Neural progenitor cell (in vitro differentiated cells): ENCODE data around the gene TRUB1. TPM values are rescaled to one million over a fixed set of nuclear protein-coding genes. Genes with fewer than 3 reads are reported as not detected.
A peak's percentile ranks its signal among the peaks of the same experiment; 100 is the strongest.

Experiments
- DNase-seq: peaks from one replicate; pipeline ENCODE4 v3.0.0-alpha.2; 2016; ENCODE audit warnings: low spot score
- H2AFZ ChIP-seq: fragments of 200-600 bp; sonication (generic); replicated peaks from 2 replicates; pipeline ENCODE4 v1.6.1; 2016; ENCODE audit warnings: antibody characterized with exemption
- H3F3A ChIP-seq: fragments of 200-600 bp; sonication (generic); 2 replicates; pipeline ENCODE4 v1.6.1; 2016; ENCODE audit warnings: antibody characterized with exemption, low read depth
- H3K27ac ChIP-seq: fragments of 200-600 bp; sonication (generic); 2 replicates; pipeline ENCODE4 v1.5.1; 2016; ENCODE audit warnings: mild to moderate bottlenecking
- H3K27me3 ChIP-seq: fragments of 200-600 bp; sonication (generic); 2 replicates; pipeline ENCODE4 v1.6.1; 2016; ENCODE audit warnings: mild to moderate bottlenecking, moderate library complexity
- H3K36me3 ChIP-seq: fragments of 200-600 bp; sonication (generic); 2 replicates; pipeline ENCODE4 v1.5.1; 2016
- H3K4me1 ChIP-seq: fragments of 200-600 bp; sonication (generic); 2 replicates; pipeline ENCODE4 v1.6.1; 2016; ENCODE audit warnings: mixed run types
- H3K4me2 ChIP-seq: fragments of 200-600 bp; sonication (generic); 2 replicates; pipeline ENCODE4 v1.6.1; 2016
- H3K4me3 ChIP-seq: fragments of 200-600 bp; sonication (generic); 2 replicates; pipeline ENCODE4 v1.5.1; 2016
- H3K79me2 ChIP-seq: fragments of 200-600 bp; sonication (generic); 2 replicates; pipeline ENCODE4 v1.6.1; 2016; ENCODE audit warnings: low read depth
- H3K9ac ChIP-seq: fragments of 200-600 bp; sonication (generic); 2 replicates; pipeline ENCODE4 v1.6.1; 2016
- H3K9me3 ChIP-seq: fragments of 200-600 bp; sonication (generic); 2 replicates; pipeline ENCODE4 v1.5.1; 2016; ENCODE audit warnings: low read depth
- H4K20me1 ChIP-seq: fragments of 200-600 bp; sonication (generic); 2 replicates; pipeline ENCODE4 v1.6.1; 2016; ENCODE audit warnings: low read depth
- H3K27ac Mint-ChIP-seq: 3 replicates; pipeline ENCODE4 v1.8.0; 2021; ENCODE audit warnings: mixed read lengths
- H3K27me3 Mint-ChIP-seq: 2 replicates; pipeline ENCODE4 v1.8.0; 2022; ENCODE audit warnings: low read depth, mild to moderate bottlenecking, inconsistent platforms, moderate library complexity, mixed read lengths; ENCODE audit not compliant: insufficient read depth
- H3K36me3 Mint-ChIP-seq: 3 replicates; pipeline ENCODE4 v1.8.0; 2021; ENCODE audit warnings: mixed read lengths
- H3K4me1 Mint-ChIP-seq: 3 replicates; pipeline ENCODE4 v1.8.0; 2021; ENCODE audit warnings: mixed read lengths
- H3K4me3 Mint-ChIP-seq: 3 replicates; pipeline ENCODE4 v1.8.0; 2021; ENCODE audit warnings: mild to moderate bottlenecking, moderate library complexity, mixed read lengths
- H3K9me3 Mint-ChIP-seq: 3 replicates; pipeline ENCODE4 v1.8.0; 2020; ENCODE audit warnings: mixed read lengths
- CTCF ChIP-seq: fragments of 200-600 bp; sonication (generic); IDR thresholded peaks from 2 replicates; pipeline ENCODE4 v1.5.1; 2017; ENCODE audit warnings: antibody characterized with exemption, mild to moderate bottlenecking
- EZH2 ChIP-seq: fragments of 200-600 bp; sonication (generic); IDR thresholded peaks from 2 replicates; pipeline ENCODE4 v1.6.1; 2017; ENCODE audit warnings: antibody characterized with exemption, mild to moderate bottlenecking, moderate library complexity
- EZH2phosphoT487 ChIP-seq: fragments of 200-600 bp; sonication (generic); IDR thresholded peaks from 2 replicates; pipeline ENCODE4 v1.6.1; 2017; ENCODE audit warnings: antibody characterized with exemption
- total RNA-seq: library from RNA; depleted of rRNA; stranded (reverse); fragments of >200 nt; gene quantifications from 2 replicates; pipeline ENCODE4 v1.2.3, GENCODE V29; 2015; ENCODE audit warnings: low replicate concordance

Gene TRUB1
- total RNA-seq, 1 donor from 2014 or later = 41.9 TPM

- Histone ChIP-seq H3K9me3 (no peaks in the 10 kb centered on the region), H3K4me1 (peaks cover 15% of the 10 kb centered on the region), H3K4me3 (no peak overlapping the region), H3F3A (no peaks in the 10 kb centered on the region), H3K27ac (no peak overlapping the region), H3K4me2 (no peak overlapping the region), H3K9ac (no peak overlapping the region), H2AFZ (no peak overlapping the region), H3K36me3 (no peaks in the 10 kb centered on the region), H3K79me2 (no peaks in the 10 kb centered on the region), H4K20me1 (no peaks in the 10 kb centered on the region), H3K27me3 (no peaks in the 10 kb centered on the region)
- no peaks in the 10 kb centered on the region for H3K36me3 Mint-ChIP-seq
- H3K4me3 Mint-ChIP-seq = no peak overlapping the region
- no peaks in the 10 kb centered on the region for H3K27me3 Mint-ChIP-seq
- no peaks in the 10 kb centered on the region for H3K9me3 Mint-ChIP-seq
- H3K27ac Mint-ChIP-seq = no peak overlapping the region
- DNase-seq = no peak
- no peak for TF ChIP-seq CTCF
- TF ChIP-seq EZH2phosphoT487 = no peak
- TF ChIP-seq EZH2 = no peak
- H3K4me1 Mint-ChIP-seq = peaks cover 18% of the 10 kb centered on the region
These were observed 40.4 kb upstream of the TRUB1 start for GRCh38 chr10:114897593-114897992.

GRCh38 chr10:114899982-114900381 lies 38.0 kb upstream of the TRUB1 start:
- Mint-ChIP-seq H3K4me1 (peaks cover 14% of the 10 kb centered on the region), H3K4me3 (no peak overlapping the region), H3K27me3 (no peaks in the 10 kb centered on the region), H3K27ac (peak overlapping the region; percentile 63), H3K36me3 (no peaks in the 10 kb centered on the region), H3K9me3 (no peaks in the 10 kb centered on the region)
- no peak overlapping the region for H3K27ac ChIP-seq
- DNase-seq = no peak
- TF ChIP-seq EZH2phosphoT487 (no peak), CTCF (no peak), EZH2 (no peak)
- H3K4me3 ChIP-seq = no peak overlapping the region
- no peaks in the 10 kb centered on the region for H4K20me1 ChIP-seq
- no peak overlapping the region for H3K9ac ChIP-seq
- no peaks in the 10 kb centered on the region for H3K36me3 ChIP-seq
- no peak overlapping the region for H2AFZ ChIP-seq
- H3K9me3 ChIP-seq = no peaks in the 10 kb centered on the region
- peaks cover 10% of the 10 kb centered on the region for H3K4me1 ChIP-seq
- H3F3A ChIP-seq = peaks cover under 1% of the 10 kb centered on the region
- H3K79me2 ChIP-seq = no peaks in the 10 kb centered on the region
- H3K27me3 ChIP-seq = no peaks in the 10 kb centered on the region
- no peak overlapping the region for H3K4me2 ChIP-seq

- Histone ChIP-seq H4K20me1 (no peaks in the 10 kb centered on the region), H3K27me3 (no peaks in the 10 kb centered on the region), H3K4me2 (no peak overlapping the region), H3K4me1 (peaks cover 10% of the 10 kb centered on the region), H3K9ac (no peak overlapping the region), H3K36me3 (no peaks in the 10 kb centered on the region), H3K9me3 (no peaks in the 10 kb centered on the region), H3F3A (peaks cover 7% of the 10 kb centered on the region), H2AFZ (no peak overlapping the region), H3K79me2 (no peaks in the 10 kb centered on the region), H3K27ac (no peak overlapping the region), H3K4me3 (no peak overlapping the region)
- H3K36me3 Mint-ChIP-seq = no peaks in the 10 kb centered on the region
- H3K9me3 Mint-ChIP-seq = no peaks in the 10 kb centered on the region
- DNase-seq = no peak
- TF ChIP-seq EZH2 = no peak
- TF ChIP-seq CTCF = no peak
- TF ChIP-seq EZH2phosphoT487 = no peak
- no peak overlapping the region for H3K27ac Mint-ChIP-seq
- no peak overlapping the region for H3K4me3 Mint-ChIP-seq
- H3K27me3 Mint-ChIP-seq = no peaks in the 10 kb centered on the region
- peaks cover 13% of the 10 kb centered on the region for H3K4me1 Mint-ChIP-seq
These were observed 37.3 kb upstream of the TRUB1 start for GRCh38 chr10:114900658-114901057.
